ENCODE results near the gene FAM24B.

DNA sequence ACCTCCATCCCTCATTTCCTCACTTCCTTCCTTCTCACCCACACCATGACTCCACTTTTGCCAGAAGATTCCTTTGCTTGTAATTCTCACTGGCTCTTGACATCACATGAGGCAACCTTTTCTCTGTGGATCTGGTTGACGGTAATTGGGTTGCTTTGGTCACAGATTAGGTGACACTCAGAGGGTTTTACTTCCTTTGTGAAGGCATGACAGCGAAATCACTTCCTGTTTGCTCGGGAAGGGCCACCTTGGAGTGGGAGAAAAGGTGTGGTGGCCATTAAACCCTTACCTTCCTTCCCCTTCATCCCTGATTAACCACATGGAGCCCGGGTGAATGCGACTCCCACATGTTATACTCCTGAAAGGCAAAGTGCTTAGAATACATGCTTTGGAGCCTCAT, 63.9 kb downstream of the FAM24B start:
- TF ChIP-seq, protein P1, sequence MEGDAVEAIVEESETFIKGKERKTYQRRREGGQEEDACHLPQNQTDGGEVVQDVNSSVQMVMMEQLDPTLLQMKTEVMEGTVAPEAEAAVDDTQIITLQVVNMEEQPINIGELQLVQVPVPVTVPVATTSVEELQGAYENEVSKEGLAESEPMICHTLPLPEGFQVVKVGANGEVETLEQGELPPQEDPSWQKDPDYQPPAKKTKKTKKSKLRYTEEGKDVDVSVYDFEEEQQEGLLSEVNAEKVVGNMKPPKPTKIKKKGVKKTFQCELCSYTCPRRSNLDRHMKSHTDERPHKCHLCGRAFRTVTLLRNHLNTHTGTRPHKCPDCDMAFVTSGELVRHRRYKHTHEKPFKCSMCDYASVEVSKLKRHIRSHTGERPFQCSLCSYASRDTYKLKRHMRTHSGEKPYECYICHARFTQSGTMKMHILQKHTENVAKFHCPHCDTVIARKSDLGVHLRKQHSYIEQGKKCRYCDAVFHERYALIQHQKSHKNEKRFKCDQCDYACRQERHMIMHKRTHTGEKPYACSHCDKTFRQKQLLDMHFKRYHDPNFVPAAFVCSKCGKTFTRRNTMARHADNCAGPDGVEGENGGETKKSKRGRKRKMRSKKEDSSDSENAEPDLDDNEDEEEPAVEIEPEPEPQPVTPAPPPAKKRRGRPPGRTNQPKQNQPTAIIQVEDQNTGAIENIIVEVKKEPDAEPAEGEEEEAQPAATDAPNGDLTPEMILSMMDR (IDR thresholded peaks at IDR 0.05): no peak
- no peak for TF ChIP-seq POLR2AphosphoS5 (IDR thresholded peaks at IDR 0.05)
- no peak for TF ChIP-seq POLR2A (IDR thresholded peaks at IDR 0.05)

Data from upper lobe of left lung (tissue), 4 donors.